H1 (cell line): Measurements from ENCODE around the gene SBK2. TPM values are rescaled to one million over a fixed set of nuclear protein-coding genes. Genes with fewer than 3 reads are reported as not detected.
A peak's percentile ranks its signal among the peaks of the same experiment; 100 is the strongest.

ENCODE experiments used
- CTCF ChIA-PET: fragments of 300-600 bp; sonication (Branson Sonifier 250); formaldehyde crosslinking; loops from one replicate; lab custom pipeline; 2021; ENCODE audit not compliant: partially characterized antibody; lab: Charles Lee
- POLR2A ChIA-PET: fragments of 300-600 bp; sonication (Branson Sonifier 250); formaldehyde crosslinking; loops from one replicate; lab custom pipeline; 2021; ENCODE audit warnings: inconsistent platforms; ENCODE audit not compliant: partially characterized antibody; lab: Charles Lee
- DNase-seq, 2 experiments: peaks; one replicate each; pipeline versions ENCODE4 v3.0.0 to v3.0.0-alpha.2; 2010 to 2022; ENCODE audit warnings: low spot score in 2 of 2, low read depth in 1 of 2, mixed read lengths in 1 of 2
- FAIRE-seq: peaks from 2 replicates; lab custom pipeline; 2011; peaks lifted over from hg19 to GRCh38; lab: Jason Lieb, UNC
- H2AFZ ChIP-seq: 2 replicates; pipeline ENCODE4 v1.8.1; 2012; ENCODE audit warnings: low read length, inconsistent platforms
- H2AK5ac ChIP-seq: 2 replicates; pipeline ENCODE4 v1.6.1; 2013; ENCODE audit warnings: low read depth, low read length
- H2BK120ac ChIP-seq: replicated peaks from 2 replicates; pipeline ENCODE3; 2013; ENCODE audit warnings: low read depth, low read length, inconsistent platforms
- H2BK12ac ChIP-seq: 2 replicates; pipeline ENCODE4 v1.6.1; 2013; ENCODE audit warnings: low read depth, low read length
- H2BK15ac ChIP-seq: 2 replicates; pipeline ENCODE4 v1.6.1; 2013; ENCODE audit warnings: low read length
- H2BK20ac ChIP-seq: 2 replicates; pipeline ENCODE4 v1.6.1; 2013; ENCODE audit warnings: low read length
- H2BK5ac ChIP-seq: 2 replicates; pipeline ENCODE4 v1.6.1; 2013; ENCODE audit warnings: low read depth, low read length
- H3K14ac ChIP-seq: 2 replicates; pipeline ENCODE4 v1.6.1; 2013; ENCODE audit warnings: inconsistent platforms; ENCODE audit not compliant: insufficient read length
- H3K18ac ChIP-seq: 2 replicates; pipeline ENCODE4 v1.6.1; 2013; ENCODE audit warnings: low read length; ENCODE audit errors: extremely low read depth
- H3K23ac ChIP-seq: 2 replicates; pipeline ENCODE4 v1.6.1; 2013; ENCODE audit warnings: inconsistent platforms; ENCODE audit not compliant: insufficient read length
- H3K23me2 ChIP-seq: 2 replicates; pipeline ENCODE4 v1.6.1; 2013; ENCODE audit warnings: low read depth, low read length
- H3K27ac ChIP-seq: 2 replicates; pipeline ENCODE4 v1.6.1; 2011; ENCODE audit warnings: low read depth, low read length, inconsistent platforms
- H3K27me3 ChIP-seq, 4 experiments: replicated peaks in 1 of 4; 1 replicate in 1 of 4; 2 replicates in 3 of 4; pipeline versions ENCODE4 v1.6.1 to v1.8.1; 2011 to 2013; ENCODE audit warnings: low read length in 3 of 4, mild to moderate bottlenecking in 3 of 4, inconsistent platforms in 2 of 4, mixed read lengths in 2 of 4, moderate library complexity in 1 of 4; ENCODE audit not compliant: control insufficient read depth in 3 of 4, insufficient read depth in 3 of 4; ENCODE audit errors: extremely low read depth in 1 of 4
- H3K36me3 ChIP-seq, 4 experiments: 2 replicates each; pipeline versions ENCODE4 v1.6.1 to v1.8.1; 2011 to 2013; ENCODE audit warnings: mild to moderate bottlenecking in 4 of 4, low read length in 3 of 4, moderate library complexity in 2 of 4, control low read depth in 1 of 4, inconsistent platforms in 1 of 4; ENCODE audit not compliant: insufficient read depth in 4 of 4, control insufficient read depth in 2 of 4
- H3K4ac ChIP-seq: replicated peaks from 2 replicates; pipeline ENCODE3; 2013; ENCODE audit warnings: low read length, low read depth, mixed read lengths, inconsistent platforms; ENCODE audit not compliant: insufficient read length
- H3K4me1 ChIP-seq, 4 experiments: replicated peaks in 1 of 4; 1 replicate in 1 of 4; 2 replicates in 3 of 4; pipeline versions ENCODE4 v1.6.1 to v1.8.1; 2011 to 2013; ENCODE audit warnings: low read length in 3 of 4, inconsistent platforms in 2 of 4, mixed read lengths in 1 of 4; ENCODE audit not compliant: insufficient read depth in 4 of 4, control insufficient read depth in 3 of 4
- H3K4me2 ChIP-seq, 2 experiments: 2 replicates each; pipeline versions ENCODE4 v1.6.1 to v1.8.1; 2011 to 2013; ENCODE audit warnings: low read depth in 2 of 2, low read length in 2 of 2, control low read depth in 1 of 2, inconsistent platforms in 1 of 2, mild to moderate bottlenecking in 1 of 2; ENCODE audit not compliant: insufficient read depth in 1 of 2
- H3K4me3 ChIP-seq, 4 experiments: fragments of 200-600, 300-600 bp in 1 of 4; sonication (generic), shearing (Covaris generic), sonication (Bioruptor Twin) in 1 of 4; 2 replicates each; pipeline versions ENCODE4 v1.5.1 to v1.8.1; 2011 to 2016; ENCODE audit warnings: low read length in 4 of 4, low read depth in 3 of 4, control low read depth in 2 of 4, inconsistent platforms in 2 of 4, mild to moderate bottlenecking in 2 of 4, mixed read lengths in 1 of 4, moderate library complexity in 1 of 4; ENCODE audit not compliant: insufficient read depth in 2 of 4; ENCODE audit errors: extremely low read depth in 1 of 4
- H3K56ac ChIP-seq: replicated peaks from 2 replicates; pipeline ENCODE3; 2013; ENCODE audit warnings: low read depth, mild to moderate bottlenecking, mixed read lengths, low read length, inconsistent platforms; ENCODE audit not compliant: insufficient read length
- H3K79me1 ChIP-seq: 2 replicates; pipeline ENCODE4 v1.6.1; 2013; ENCODE audit warnings: low read depth, low read length, control low read depth
- H3K79me2 ChIP-seq, 2 experiments: 2 replicates each; pipeline versions ENCODE4 v1.6.1 to v1.8.1; 2012 to 2013; ENCODE audit warnings: low read length in 2 of 2, mild to moderate bottlenecking in 2 of 2, inconsistent platforms in 1 of 2; ENCODE audit not compliant: insufficient read depth in 2 of 2, control insufficient read depth in 1 of 2
- H3K9ac ChIP-seq, 4 experiments: replicated peaks in 1 of 4; 1 replicate in 1 of 4; 2 replicates in 3 of 4; pipeline versions ENCODE4 v1.6.1 to v1.8.1; 2011 to 2013; ENCODE audit warnings: low read depth in 3 of 4, low read length in 3 of 4, control low read depth in 2 of 4, mild to moderate bottlenecking in 2 of 4, moderate library complexity in 2 of 4, inconsistent platforms in 1 of 4; ENCODE audit errors: extremely low read depth in 1 of 4
- H3K9me3 ChIP-seq, 2 experiments: 2 replicates each; pipeline versions ENCODE4 v1.6.1 to v1.8.1; 2012 to 2013; ENCODE audit warnings: mild to moderate bottlenecking in 2 of 2, moderate library complexity in 2 of 2, control low read depth in 1 of 2, inconsistent platforms in 1 of 2, low read depth in 1 of 2, low read length in 1 of 2, mixed read lengths in 1 of 2; ENCODE audit not compliant: insufficient read depth in 2 of 2
- H4K20me1 ChIP-seq, 2 experiments: replicated peaks in 1 of 2; 2 replicates each; pipeline versions ENCODE3 to v1.8.1; 2011 to 2013; ENCODE audit warnings: inconsistent platforms in 2 of 2, low read length in 2 of 2, mild to moderate bottlenecking in 1 of 2; ENCODE audit not compliant: insufficient read depth in 2 of 2, control insufficient read depth in 1 of 2
- H4K5ac ChIP-seq: 2 replicates; pipeline ENCODE4 v1.6.1; 2013; ENCODE audit warnings: low read length, low read depth, mixed read lengths, inconsistent platforms; ENCODE audit not compliant: insufficient read length
- H4K8ac ChIP-seq: 2 replicates; pipeline ENCODE4 v1.8.0; 2013; ENCODE audit warnings: mild to moderate bottlenecking, moderate library complexity, low read length, inconsistent platforms; ENCODE audit not compliant: insufficient read depth; ENCODE audit errors: extremely low read depth
- H4K91ac ChIP-seq: replicated peaks from 2 replicates; pipeline ENCODE3; 2013; ENCODE audit warnings: low read length, mixed read lengths, inconsistent platforms; ENCODE audit not compliant: insufficient read length
- ASH2L ChIP-seq: fragments of 200-600, 300-600 bp; sonication (generic); IDR thresholded peaks from one replicate; pipeline ENCODE4 v1.7.1; 2017; ENCODE audit warnings: low read length
- ATF3 ChIP-seq: IDR thresholded peaks from 2 replicates; pipeline ENCODE4 v1.6.1; 2011; ENCODE audit warnings: low read depth, mild to moderate bottlenecking, low read length; ENCODE audit not compliant: insufficient read depth
- BACH1 ChIP-seq: IDR thresholded peaks from 2 replicates; pipeline ENCODE4 v1.6.1; 2012; ENCODE audit warnings: low read length, improper control_type of control experiment
- CTBP2 ChIP-seq: IDR thresholded peaks from 2 replicates; pipeline ENCODE4 v1.7.0; 2011; ENCODE audit warnings: borderline replicate concordance, mild to moderate bottlenecking, moderate library complexity, mixed read lengths, low read length; ENCODE audit not compliant: insufficient read depth, insufficient read length
- SRF ChIP-seq: IDR thresholded peaks from 2 replicates; pipeline ENCODE4 v1.6.1; 2011; ENCODE audit warnings: mild to moderate bottlenecking, low read depth, low read length, moderate library complexity
- TAF7 ChIP-seq: optimal IDR thresholded peaks from 2 replicates; pipeline ENCODE3; 2011; ENCODE audit warnings: low read depth, mild to moderate bottlenecking, inconsistent platforms, low read length, moderate library complexity, borderline replicate concordance
- WGBS, 2 experiments: shearing (Covaris generic) in 1 of 2; methylation state at CpG; one replicate each; pipeline versions ENCODE4 v1.1.6 to v1.1.7; 2013 to 2015; ENCODE audit warnings: low lambda C conversion rate in 2 of 2, mixed read lengths in 2 of 2, inconsistent platforms in 1 of 2, low coverage in 1 of 2, missing lambda C conversion rate in 1 of 2; ENCODE audit not compliant: insufficient replicate concordance in 2 of 2, insufficient coverage in 1 of 2, insufficient read length in 1 of 2; ENCODE audit errors: extremely low coverage in 1 of 2, missing lambda C conversion rate in 1 of 2; 5-methylcytosine and 5-hydroxymethylcytosine counted together
- polyA plus RNA-seq, 7 experiments: library from polyadenylated mRNA; depleted of rRNA in 3 of 7; stranded (reverse) in 5 of 7; unstranded in 2 of 7; fragments of >200 nt in 5 of 7; fragments of 200-250 nt in 2 of 7; gene quantifications; 1 replicate in 5 of 7; 2 replicates in 1 of 7; 4 replicates in 1 of 7; pipeline versions ENCODE4 v1.2.1 to v1.2.3, GENCODE V29; 2011 to 2013; ENCODE audit warnings: missing spikeins in 2 of 7, mixed read lengths in 2 of 7
- total RNA-seq: library from RNA; stranded (reverse); fragmentation: NEBNext Ultra II Directional; extraction: Animal tissue kit (Norgen Biotek cat#: 25700); gene quantifications from 2 replicates; pipeline ENCODE4 v1.2.1, GENCODE V29; 2021

Gene SBK2
- total and polyA plus RNA-seq, 2 of the 8 experiments (the other 6 are each of a cell fraction or from before 2014, with no cell fraction given), result 3.2 to 4.1 TPM

GRCh38 chr19:55483706-55484592 is 53.0 kb downstream of the SBK2 start:
- peaks cover 11% of the 10 kb centered on the region for H3K23me2 ChIP-seq
- peak overlapping the region; percentile 88 for H2BK15ac ChIP-seq
- H3K36me3 ChIP-seq, result peaks cover 0 to 10% (median 0%) of the 10 kb centered on the region in 4 experiments; a peak in 2 of 8 replicates
- no peak overlapping the region; the same call in 1 of the 2 replicates for H2AK5ac ChIP-seq
- H3K4me3 ChIP-seq, result peak overlapping the region; percentile 46 to 88 (median 76)
- 77% methylated on average over 37 of the region's 46 CpGs; no CpG with 5 or more reads in 1 of the 2 experiments for WGBS, 2 experiments
- peak overlapping the region; percentile 60 for H3K18ac ChIP-seq
- H2AFZ ChIP-seq, result no peak overlapping the region
- H3K9ac ChIP-seq, result no peak overlapping the region; a peak in 1 of 7 replicates
- no peak overlapping the region for H3K4ac ChIP-seq
- H4K20me1 ChIP-seq, result peaks cover 0 to 6% of the 10 kb centered on the region in 2 experiments
- no peak overlapping the region for H3K23ac ChIP-seq
- no peaks in the 10 kb centered on the region for H3K27me3 ChIP-seq
- no peak overlapping the region for H2BK20ac ChIP-seq
- H3K79me2 ChIP-seq, result peaks cover 0 to 11% of the 10 kb centered on the region in 2 experiments; a peak in 1 of 4 replicates
- peaks cover 0 to 42% (median 28%) of the 10 kb centered on the region in 4 experiments; a peak in 6 of 7 replicates for H3K4me1 ChIP-seq
- peak overlapping the region; percentile 68 to 89 for H3K4me2 ChIP-seq
- no peak overlapping the region for H2BK120ac ChIP-seq
- no peak overlapping the region for H3K56ac ChIP-seq
- H2BK5ac ChIP-seq, result no peak overlapping the region
- TF ChIP-seq TAF7, result no peak
- no peak for TF ChIP-seq SRF
- TF ChIP-seq BACH1, result no peak
- TF ChIP-seq ASH2L, result no peak
- TF ChIP-seq ATF3, result no peak
- TF ChIP-seq CTBP2, result no peak
- no peak for FAIRE-seq
- no peak overlapping the region for H2BK12ac ChIP-seq
- POLR2A ChIA-PET, result interaction anchor here (0.6 to 6.8 kb wide), 13 partner anchors 8 to 668 kb away, joined by 3 to 50 read pairs (median 8); partner anchors contain the start of genes FIZ1 and ZNF628
- no peak overlapping the region for H4K5ac ChIP-seq
- CTCF ChIA-PET, result interaction anchor here (0.9 to 3.9 kb wide), 9 partner anchors 11 to 182 kb away, joined by 3 to 21 read pairs (median 5); partner anchors contain the start of gene ZNF865
- peaks cover 9% of the 10 kb centered on the region for H3K79me1 ChIP-seq
- no peaks in the 10 kb centered on the region for H3K9me3 ChIP-seq
- H4K8ac ChIP-seq, result peak overlapping the region; percentile 83; the same call in 1 of the 2 replicates
- H3K14ac ChIP-seq, result no peak overlapping the region
- DNase-seq, result peak in 1 of 2 experiments; percentile 59
- peak overlapping the region; percentile 65 for H4K91ac ChIP-seq
- H3K27ac ChIP-seq, result 0 out of 2 replicates have a peak overlapping the region, but pooled peaks have one; percentile 47
